K562 (cell line): ENCODE results near the gene NDOR1. TPM values are rescaled to one million over a fixed set of nuclear protein-coding genes. Genes with fewer than 3 reads are reported as not detected.

Experiments used
- FUS ChIP-seq: fragments of 200-400 bp; formaldehyde crosslinking; optimal IDR thresholded peaks from 2 replicates; pipeline ENCODE3; 2017; ENCODE audit warnings: low read depth, low read length
- HEY1 ChIP-seq: fragments of 250-450 bp; sonication (Bioruptor Pico); IDR thresholded peaks from 2 replicates; pipeline ENCODE4 v1.5.0; 2020; ENCODE audit warnings: mild to moderate bottlenecking, moderate library complexity, borderline replicate concordance
- HSF4 ChIP-seq: fragments of 250-450 bp; sonication (Bioruptor Pico); IDR thresholded peaks from 2 replicates; pipeline ENCODE4 v2.1.2; 2022; ENCODE audit warnings: mild to moderate bottlenecking, moderate library complexity, borderline replicate concordance
- ID3 ChIP-seq, 2 experiments: fragments of 250-450 bp in 1 of 2; fragments of 450-650 bp in 1 of 2; sonication (Bioruptor Pico) in 1 of 2; IDR thresholded peaks; 2 replicates each; pipeline versions ENCODE4 v1.6.1 to v1.8.0; 2016 to 2021; ENCODE audit warnings: mild to moderate bottlenecking in 2 of 2, moderate library complexity in 2 of 2, missing compliant biosample characterization in 1 of 2, missing genetic modification characterization in 1 of 2
- MIER1 ChIP-seq: fragments of 450-650 bp; IDR thresholded peaks from 2 replicates; pipeline ENCODE4 v1.6.1; 2016; ENCODE audit warnings: antibody characterized with exemption, mild to moderate bottlenecking, low read depth
- NFE2L1 ChIP-seq: fragments of 450-650 bp; IDR thresholded peaks from 2 replicates; pipeline ENCODE4 v1.6.1; 2016; ENCODE audit warnings: missing genetic modification characterization, low read depth, mild to moderate bottlenecking, missing compliant biosample characterization, moderate library complexity, borderline replicate concordance
- SREBF1 ChIP-seq: fragments of 150-350 bp; IDR thresholded peaks from 2 replicates; pipeline ENCODE4 v1.6.1; 2014; ENCODE audit warnings: antibody characterized with exemption, low read depth, low read length, borderline replicate concordance
- ZBTB11 ChIP-seq, 3 experiments: fragments of 200-800 bp in 1 of 3; fragments of 250-450 bp in 1 of 3; fragments of 450-650 bp in 1 of 3; sonication (Bioruptor Pico) in 1 of 3; sonication (Bioruptor generic) in 1 of 3; formaldehyde crosslinking in 1 of 3; IDR thresholded peaks; 2 replicates each; pipeline versions ENCODE4 v1.6.1 to v1.8.0; 2016 to 2022; ENCODE audit warnings: mild to moderate bottlenecking in 2 of 3, missing genetic modification characterization in 2 of 3, missing compliant biosample characterization in 1 of 3, moderate library complexity in 1 of 3
- ZBTB12 ChIP-seq: fragments of 250-450 bp; sonication (Bioruptor Pico); IDR thresholded peaks from 2 replicates; pipeline ENCODE4 v1.4.0; 2020
- ZFP36 ChIP-seq: fragments of 150-350 bp; IDR thresholded peaks from 2 replicates; pipeline ENCODE4 v1.6.1; 2018; ENCODE audit warnings: low read length, low read depth; ENCODE audit not compliant: partially characterized antibody
- ZKSCAN8 ChIP-seq: fragments of 200-800 bp; sonication (Bioruptor generic); IDR thresholded peaks from 2 replicates; pipeline ENCODE4 v1.6.1; 2016; ENCODE audit warnings: missing genetic modification characterization, missing compliant biosample characterization
- ZNF512 ChIP-seq: IDR thresholded peaks from 2 replicates; pipeline ENCODE4 v1.6.1; 2016; ENCODE audit warnings: missing genetic modification characterization, missing compliant biosample characterization
- ZNF609 ChIP-seq: sonication (generic); formaldehyde crosslinking; IDR thresholded peaks from 2 replicates; pipeline ENCODE4 v1.8.1; 2023; ENCODE audit warnings: missing genetic modification reagents, mild to moderate bottlenecking, borderline replicate concordance
- polyA plus RNA-seq, 8 experiments: library from polyadenylated mRNA; depleted of rRNA in 4 of 8; stranded (reverse) in 5 of 8; unstranded in 3 of 8; fragments of >200 nt; fragmentation: Nextera tagmentation in 2 of 8; fragmentation: Illumina TruSeq in 1 of 8; extraction: Ambion mirVana in 2 of 8; extraction: Trizol in 1 of 8; gene quantifications; 2 replicates each; pipeline versions ENCODE4 v1.2.1 to v1.2.3, GENCODE V29; 2011 to 2014; ENCODE audit warnings: inconsistent platforms in 1 of 8, missing spikeins in 1 of 8
- total RNA-seq, 7 experiments: library from RNA; depleted of rRNA in 6 of 7; stranded (reverse); fragments of >200 nt in 6 of 7; fragmentation: Illumina TruSeq in 2 of 7; extraction: Trizol in 2 of 7; gene quantifications; 2 replicates each; pipeline versions ENCODE4 v1.2.1 to v1.2.3, GENCODE V29; 2011 to 2021; ENCODE audit warnings: low replicate concordance in 1 of 7

The NDOR1 gene
- total and polyA plus RNA-seq, 9 of the 15 experiments (the other 6 are each of a cell fraction or from before 2014, with no cell fraction given): 0.06 to 36.9 (median 6.9) TPM

DNA sequence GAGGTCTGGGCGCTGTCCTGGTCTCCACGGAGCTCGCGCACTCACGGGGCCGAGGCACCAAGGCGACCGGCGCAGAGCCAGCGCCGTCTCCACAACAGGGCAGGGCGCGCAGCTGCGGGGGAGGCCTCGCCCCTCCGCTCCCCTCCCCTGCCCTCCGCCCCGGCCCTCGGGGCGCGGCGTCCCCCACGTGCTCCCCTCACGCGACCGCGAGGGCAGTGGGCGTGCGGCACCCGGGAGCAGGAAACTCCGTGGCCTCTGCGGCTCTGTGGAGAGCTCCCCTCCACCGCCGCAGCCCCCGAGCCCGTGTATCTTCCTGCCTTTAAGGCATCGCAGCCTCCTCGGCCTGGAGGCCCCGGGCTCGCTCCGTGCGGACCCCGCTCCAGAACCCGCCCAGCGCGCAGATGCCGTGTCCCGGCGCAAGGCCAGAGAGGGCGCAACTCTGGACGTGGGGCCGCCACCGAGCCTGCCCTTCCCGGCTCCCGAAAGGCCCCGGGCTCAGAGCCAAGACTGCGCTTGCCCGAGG, 34.9 kb downstream of the NDOR1 start (continued):
- peak in 1 of 3 experiments; percentile 23; a peak in 1 of 6 replicates for TF ChIP-seq ZBTB11 (CRISPR knock-in tag; IDR thresholded peaks at IDR 0.05)
- TF ChIP-seq ZKSCAN8 (CRISPR knock-in tag): no peak
- TF ChIP-seq NFE2L1: no peak
- no peak for TF ChIP-seq ZNF609 (CRISPR knock-in tag)
- TF ChIP-seq HSF4 (CRISPR knock-in tag): no peak
- peak; percentile 95 for TF ChIP-seq FUS
- no peak for TF ChIP-seq ZNF512 (tag)
- TF ChIP-seq MIER1: no peak
- TF ChIP-seq ZFP36: no peak
- no peak for TF ChIP-seq HEY1
- TF ChIP-seq ZBTB12 (CRISPR knock-in tag): no peak; the same call in 1 of the 2 replicates
- TF ChIP-seq ID3 (CRISPR knock-in tag; IDR thresholded peaks at IDR 0.05): no peak
- peak; percentile 91 for TF ChIP-seq ID3 (tag; IDR thresholded peaks at IDR 0.05)
- no peak for TF ChIP-seq SREBF1
